ENCODE results near the gene CASKIN1.
"Not testable (repeated sequence)": the region's sequence is repeated elsewhere in the genome, so short reads cannot be mapped to it uniquely, and the experiment has no call there.

CASKIN1 gene

GRCh38 chr16:2205967-2206313, 9.5 kb upstream of the CASKIN1 start:
- Histone ChIP-seq H3K79me2 (ENCODE audit: insufficient read depth, low read length) (no peaks in the 10 kb centered on the region), H3K4me2 (ENCODE audit: low read length) (peak overlapping the region; percentile 96), H3K9ac (ENCODE audit: low read length) (peak overlapping the region; percentile 96), H3K36me3 (ENCODE audit: insufficient read depth, low read length) (peaks cover 33% of the 10 kb centered on the region; the same call in 1 of the 2 replicates), H2AFZ (ENCODE audit: low read length) (no peak overlapping the region), H3K4me1 (ENCODE audit: insufficient read depth, low read length, severe bottlenecking) (peaks cover 22% of the 10 kb centered on the region), H3K9me2 (ENCODE audit: low read depth, low read length) (no peaks in the 10 kb centered on the region), H3K27me3 (ENCODE audit: insufficient read depth, low read length) (peaks cover under 1% of the 10 kb centered on the region; the same call in 1 of the 2 replicates), H3F3A (ENCODE audit: insufficient read depth, low read length) (no peaks in the 10 kb centered on the region; the same call in 1 of the 2 replicates), H3K4me3 (ENCODE audit: low read depth, low read length, poor library complexity, severe bottlenecking) (peak overlapping the region; percentile 90), H4K20me1 (ENCODE audit: insufficient read depth, low read length) (no peaks in the 10 kb centered on the region), H3K9me3 (ENCODE audit: low read length) (no peaks in the 10 kb centered on the region), H3K27ac (ENCODE audit: low read depth, low read length, poor library complexity, severe bottlenecking) (peak overlapping the region; percentile 55)
- TF ChIP-seq EZH2 (IDR thresholded peaks at IDR 0.05; ENCODE audit: borderline replicate concordance, low read length) (no peak), CTCF (IDR thresholded peaks at IDR 0.05; ENCODE audit: low read length) (no peak)

GRCh38 chr16:2205104-2205966, 8.9 kb upstream of the CASKIN1 start, which contains the start of gene MLST8:
MLST8 (plus strand) TSS chr16:2205454; CDS start chr16:2206086, 632 bp downstream.
- no peaks in the 10 kb centered on the region for H3K79me2 ChIP-seq (ENCODE audit: insufficient read depth, low read length)
- H3K27me3 ChIP-seq (ENCODE audit: insufficient read depth, low read length), result peaks cover 7% of the 10 kb centered on the region; the same call in 1 of the 2 replicates
- H3K27ac ChIP-seq (ENCODE audit: low read depth, low read length, poor library complexity, severe bottlenecking), result peak within 1 kb of the TSS; percentile 55
- peaks cover 33% of the 10 kb centered on the region; the same call in 1 of the 2 replicates for H3K36me3 ChIP-seq (ENCODE audit: insufficient read depth, low read length)
- H3K4me1 ChIP-seq (ENCODE audit: insufficient read depth, low read length, severe bottlenecking), result peaks cover 22% of the 10 kb centered on the region
- peak within 1 kb of the TSS; percentile 96 for H3K4me2 ChIP-seq (ENCODE audit: low read length)
- TF ChIP-seq CTCF (IDR thresholded peaks at IDR 0.05; ENCODE audit: low read length) (no peak; the same call in 1 of the 2 replicates), EZH2 (IDR thresholded peaks at IDR 0.05; ENCODE audit: borderline replicate concordance, low read length) (no peak)
- H3K9me2 ChIP-seq (ENCODE audit: low read depth, low read length), result no peaks in the 10 kb centered on the region
- H4K20me1 ChIP-seq (ENCODE audit: insufficient read depth, low read length), result no peaks in the 10 kb centered on the region
- H2AFZ ChIP-seq (ENCODE audit: low read length), result peak within 1 kb of the TSS; percentile 51; the same call in 1 of the 2 replicates
- H3K4me3 ChIP-seq (ENCODE audit: low read depth, low read length, poor library complexity, severe bottlenecking), result peak within 1 kb of the TSS; percentile 90
- no peaks in the 10 kb centered on the region for H3K9me3 ChIP-seq (ENCODE audit: low read length)
- peak within 1 kb of the TSS; percentile 96 for H3K9ac ChIP-seq (ENCODE audit: low read length)
- H3F3A ChIP-seq (ENCODE audit: insufficient read depth, low read length), result no peaks in the 10 kb centered on the region; the same call in 1 of the 2 replicates

DNA sequence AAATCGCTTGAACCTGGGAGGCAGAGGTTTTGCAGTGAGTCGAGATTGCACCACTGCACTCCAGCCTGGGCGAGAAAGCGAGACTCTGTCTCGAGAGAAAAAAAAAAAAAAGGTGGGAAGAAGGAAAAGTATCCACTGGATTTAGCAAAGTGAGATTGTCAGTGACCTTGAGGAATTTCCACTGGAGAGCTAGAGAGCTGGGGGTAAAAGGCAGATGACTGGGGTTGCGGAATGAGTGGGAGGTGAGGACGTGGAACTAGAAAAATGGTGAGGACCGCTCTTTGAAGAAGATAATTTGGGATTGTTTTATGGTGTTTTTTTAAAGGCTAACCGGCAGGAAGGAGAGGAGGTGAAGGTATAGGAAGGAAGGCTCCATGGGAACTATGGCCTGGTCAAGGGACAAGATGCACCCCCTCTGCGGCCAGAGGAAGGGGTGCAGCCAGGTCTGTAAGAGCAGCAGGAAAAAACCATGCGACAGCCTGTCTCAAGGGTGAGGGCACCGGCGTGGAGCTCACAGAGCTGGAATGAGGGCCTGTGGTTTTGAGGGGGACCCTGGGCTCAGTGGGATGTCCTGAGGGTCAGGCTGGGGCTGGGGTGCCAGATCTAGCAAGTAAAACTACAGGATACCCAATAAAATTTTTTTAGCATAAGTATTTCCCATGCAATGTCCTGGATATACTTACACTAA, 8.2 kb upstream of the CASKIN1 start:
- Histone ChIP-seq H3K4me3 (ENCODE audit: low read depth, low read length, poor library complexity, severe bottlenecking) (peak overlapping the region; percentile 90), H4K20me1 (ENCODE audit: insufficient read depth, low read length) (no peaks in the 10 kb centered on the region), H3K9me2 (ENCODE audit: low read depth, low read length) (no peaks in the 10 kb centered on the region), H3K9me3 (ENCODE audit: low read length) (no peaks in the 10 kb centered on the region), H3K9ac (ENCODE audit: low read length) (peak overlapping the region; percentile 96), H2AFZ (ENCODE audit: low read length) (peak overlapping the region; percentile 51; the same call in 1 of the 2 replicates), H3K36me3 (ENCODE audit: insufficient read depth, low read length) (peaks cover 30% of the 10 kb centered on the region; the same call in 1 of the 2 replicates), H3K4me2 (ENCODE audit: low read length) (peak overlapping the region; percentile 96), H3K27ac (ENCODE audit: low read depth, low read length, poor library complexity, severe bottlenecking) (no peak overlapping the region), H3K27me3 (ENCODE audit: insufficient read depth, low read length) (peaks cover 12% of the 10 kb centered on the region; the same call in 1 of the 2 replicates), H3K79me2 (ENCODE audit: insufficient read depth, low read length) (no peaks in the 10 kb centered on the region), H3F3A (ENCODE audit: insufficient read depth, low read length) (no peaks in the 10 kb centered on the region; the same call in 1 of the 2 replicates), H3K4me1 (ENCODE audit: insufficient read depth, low read length, severe bottlenecking) (peaks cover 22% of the 10 kb centered on the region)
- TF ChIP-seq CTCF (IDR thresholded peaks at IDR 0.05; ENCODE audit: low read length), result no peak
- no peak for TF ChIP-seq EZH2 (IDR thresholded peaks at IDR 0.05; ENCODE audit: borderline replicate concordance, low read length)

DNA sequence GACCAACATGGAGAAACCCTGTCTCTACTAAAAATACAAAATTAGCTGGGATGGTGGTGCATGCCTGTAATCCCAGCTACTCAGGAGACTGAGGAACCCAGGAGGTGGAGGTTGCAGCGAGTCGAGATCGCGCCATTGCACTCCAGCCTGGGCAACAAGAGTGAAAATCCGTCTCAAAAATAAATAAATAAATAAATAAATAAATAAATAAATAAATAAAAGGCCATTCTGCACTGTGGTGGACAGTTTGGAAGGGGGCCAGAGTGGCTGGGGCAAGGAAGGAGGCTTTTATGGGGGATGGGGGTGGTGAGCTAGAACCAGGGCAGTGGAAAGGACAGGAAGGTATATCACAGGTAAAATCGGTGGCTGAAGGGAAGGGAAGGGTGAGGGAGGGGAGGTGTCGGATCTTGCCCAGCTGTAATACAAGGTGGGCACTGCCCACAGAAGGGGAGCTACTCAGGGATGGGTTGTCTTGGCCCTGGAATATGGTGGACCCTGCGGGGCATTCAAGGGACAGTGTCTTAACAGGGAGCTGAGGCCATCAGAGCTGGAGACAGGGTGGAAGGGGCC, 6.8 kb upstream of the CASKIN1 start:
- not testable (repeated sequence) for H3K9ac ChIP-seq (ENCODE audit: low read length); H3K4me2 ChIP-seq (ENCODE audit: low read length); H3K9me2 ChIP-seq (ENCODE audit: low read depth, low read length); H2AFZ ChIP-seq (ENCODE audit: low read length); H3F3A ChIP-seq (ENCODE audit: insufficient read depth, low read length); H4K20me1 ChIP-seq (ENCODE audit: insufficient read depth, low read length); H3K9me3 ChIP-seq (ENCODE audit: low read length); H3K79me2 ChIP-seq (ENCODE audit: insufficient read depth, low read length); H3K4me3 ChIP-seq (ENCODE audit: low read depth, low read length, poor library complexity, severe bottlenecking); H3K27ac ChIP-seq (ENCODE audit: low read depth, low read length, poor library complexity, severe bottlenecking)
- peaks cover 12% of the 10 kb centered on the region; the same call in 1 of the 2 replicates for H3K27me3 ChIP-seq (ENCODE audit: insufficient read depth, low read length)
- peaks cover 22% of the 10 kb centered on the region for H3K4me1 ChIP-seq (ENCODE audit: insufficient read depth, low read length, severe bottlenecking)
- peaks cover 16% of the 10 kb centered on the region; the same call in 1 of the 2 replicates for H3K36me3 ChIP-seq (ENCODE audit: insufficient read depth, low read length)
